GM18499 (cell line): Measurements from ENCODE around the gene B4GALT6.

Experiments
- ATAC-seq: cut with Tn5 transposase; IDR thresholded peaks from one replicate; pipeline ENCODE4 v1.9.1; 2021; ENCODE audit warnings: moderate number of reproducible peaks; ENCODE audit not compliant: insufficient read depth, unreplicated experiment

The B4GALT6 gene

GRCh38 chr18:31606265-31606664 is 78.1 kb downstream of the B4GALT6 start:
- no peak for ATAC-seq

DNA sequence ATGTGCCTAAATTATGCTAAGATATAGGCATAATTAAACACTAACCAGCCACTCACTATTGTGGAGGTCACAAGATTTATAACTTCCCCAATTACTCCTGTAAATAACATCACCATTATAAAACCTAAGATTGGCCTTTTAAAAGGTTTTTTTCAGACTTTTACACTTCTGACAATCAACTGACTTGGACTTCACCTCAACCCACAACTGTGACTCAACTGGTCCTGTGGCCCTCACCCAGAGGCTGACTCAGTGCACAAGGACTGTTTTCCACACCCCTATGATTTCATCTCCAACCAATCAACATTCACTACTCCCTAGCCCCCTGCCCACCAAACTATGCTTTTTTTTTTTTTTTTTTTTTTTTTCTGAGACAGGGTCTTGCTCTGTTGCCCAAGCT is 81.1 kb downstream of the B4GALT6 start:
- no peak for ATAC-seq

- ATAC-seq, result no peak
Measured at GRCh38 chr18:31598021-31598805, 86.2 kb downstream of the B4GALT6 start.

DNA sequence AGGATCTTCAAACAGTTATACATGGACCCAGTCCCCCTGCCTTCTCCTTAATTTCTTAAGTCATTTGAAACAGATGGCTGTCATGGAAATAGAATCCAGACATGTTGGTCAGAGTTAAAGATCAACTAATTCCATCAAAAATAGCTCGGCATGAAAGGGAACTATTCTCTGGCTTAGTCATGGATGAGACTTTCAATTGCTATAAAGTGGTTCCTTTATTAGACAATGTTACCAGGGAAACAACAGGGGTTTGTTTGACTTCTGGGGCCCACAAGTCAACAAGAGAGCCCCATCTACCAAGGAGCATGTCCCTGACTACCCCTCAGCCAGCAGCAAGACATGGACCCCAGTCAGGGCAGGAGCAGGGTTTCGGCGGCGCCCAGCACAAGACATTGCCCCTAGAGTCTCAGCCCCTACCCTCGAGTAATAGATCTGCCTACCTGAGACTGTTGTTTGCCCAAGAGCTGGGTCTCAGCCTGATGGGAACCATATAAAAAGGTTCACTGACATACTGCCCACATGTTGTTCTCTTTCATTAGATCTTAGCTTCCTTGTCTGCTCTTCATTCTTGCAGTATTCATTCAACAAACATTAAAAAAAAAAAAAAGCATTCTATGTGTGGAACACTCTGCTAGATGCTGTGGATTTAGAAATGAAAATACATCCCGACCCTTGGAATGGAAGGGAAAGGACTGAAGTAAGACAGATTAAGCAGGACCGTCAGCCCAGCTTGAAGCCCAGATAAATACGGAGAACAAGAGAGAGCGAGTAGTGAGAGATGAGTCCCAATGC is 88.1 kb downstream of the B4GALT6 start:
- no peak for ATAC-seq

GRCh38 chr18:31595121-31595771 is 89.1 kb downstream of the B4GALT6 start:
- ATAC-seq, result no peak

- ATAC-seq, result no peak
Measured at GRCh38 chr18:31592506-31593157, 91.7 kb downstream of the B4GALT6 start.

- ATAC-seq, result no peak
Measured at GRCh38 chr18:31591628-31592027, 92.8 kb downstream of the B4GALT6 start, which contains the start of gene TTR. Gene TTR, plus strand, starts transcription at chr18:31591877. Its CDS starts 26 bp downstream, at chr18:31591903.

- ATAC-seq, result no peak
Measured at GRCh38 chr18:31591113-31591512, 93.3 kb downstream of the B4GALT6 start.

DNA sequence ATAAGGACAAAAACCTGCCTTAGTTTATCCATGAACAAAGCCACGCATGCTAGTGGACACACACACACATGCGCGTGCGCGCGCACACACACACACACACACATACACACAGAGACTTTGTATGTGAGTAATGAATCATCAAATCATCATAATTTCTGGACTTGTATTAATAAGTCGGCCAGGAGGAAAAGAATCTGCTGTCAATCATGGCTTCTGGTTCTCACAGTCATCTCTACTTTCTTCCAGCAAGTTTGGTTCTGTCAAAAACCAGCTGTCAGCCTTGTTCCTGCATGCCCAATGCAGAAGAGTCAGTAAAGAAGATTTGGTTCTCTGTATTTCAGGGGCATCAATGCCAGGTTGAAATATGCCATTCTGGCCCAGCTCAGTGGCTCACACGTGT is 93.8 kb downstream of the B4GALT6 start:
- no peak for ATAC-seq

GRCh38 chr18:31587529-31587928 is 96.9 kb downstream of the B4GALT6 start:
- no peak for ATAC-seq

- ATAC-seq, result no peak
Measured at GRCh38 chr18:31586616-31587015, 97.8 kb downstream of the B4GALT6 start.

DNA sequence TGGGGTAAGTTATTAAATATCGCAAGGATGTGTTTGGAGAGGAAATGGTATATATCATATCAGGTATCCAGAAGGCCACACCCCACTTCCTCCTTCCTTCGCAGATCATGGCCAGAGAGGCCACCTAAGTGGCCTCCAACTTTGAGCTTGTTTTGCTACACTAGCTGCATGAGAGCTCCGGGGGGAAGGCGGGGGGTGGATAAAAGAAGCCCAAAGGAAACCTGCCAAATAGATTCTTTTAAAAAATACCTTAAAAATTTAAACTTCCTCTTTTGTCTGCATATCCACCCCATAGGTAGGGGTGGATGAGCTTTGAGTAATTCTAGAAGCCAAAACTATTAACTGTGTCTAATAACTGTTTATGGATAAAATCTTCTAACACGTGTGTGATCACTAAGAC is 98.4 kb downstream of the B4GALT6 start:
- no peak for ATAC-seq

DNA sequence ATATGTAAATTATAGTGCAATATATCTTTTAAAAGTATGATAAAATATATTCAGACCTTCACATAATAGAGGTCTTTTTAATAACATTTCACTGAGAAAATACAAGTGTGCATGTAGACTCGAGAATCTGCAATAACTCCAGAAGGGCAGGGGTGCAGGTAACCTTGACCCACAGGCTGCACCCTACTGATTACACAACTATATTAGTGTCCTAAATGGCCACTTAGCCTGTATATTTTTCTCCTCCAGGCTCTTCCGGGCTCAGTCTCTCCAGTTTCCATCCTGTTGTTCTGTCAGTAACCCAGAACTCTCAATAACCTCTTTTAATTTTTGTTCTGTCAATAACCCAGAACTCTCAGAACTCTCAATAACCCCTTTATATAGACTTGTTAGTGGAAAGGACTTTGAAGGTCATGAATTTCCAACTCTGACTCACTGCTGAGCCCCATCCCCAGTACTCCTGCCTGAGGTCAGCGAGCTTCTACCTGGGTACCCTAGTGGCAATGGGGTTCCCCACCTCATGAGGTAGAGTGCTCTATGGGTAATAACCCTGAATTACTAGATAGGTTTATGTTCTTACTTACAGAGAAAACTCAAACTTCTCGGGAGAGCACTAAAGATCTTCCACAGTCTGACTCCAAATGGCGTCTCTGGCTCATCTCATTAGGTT is 101.1 kb downstream of the B4GALT6 start:
- ATAC-seq, result no peak

DNA sequence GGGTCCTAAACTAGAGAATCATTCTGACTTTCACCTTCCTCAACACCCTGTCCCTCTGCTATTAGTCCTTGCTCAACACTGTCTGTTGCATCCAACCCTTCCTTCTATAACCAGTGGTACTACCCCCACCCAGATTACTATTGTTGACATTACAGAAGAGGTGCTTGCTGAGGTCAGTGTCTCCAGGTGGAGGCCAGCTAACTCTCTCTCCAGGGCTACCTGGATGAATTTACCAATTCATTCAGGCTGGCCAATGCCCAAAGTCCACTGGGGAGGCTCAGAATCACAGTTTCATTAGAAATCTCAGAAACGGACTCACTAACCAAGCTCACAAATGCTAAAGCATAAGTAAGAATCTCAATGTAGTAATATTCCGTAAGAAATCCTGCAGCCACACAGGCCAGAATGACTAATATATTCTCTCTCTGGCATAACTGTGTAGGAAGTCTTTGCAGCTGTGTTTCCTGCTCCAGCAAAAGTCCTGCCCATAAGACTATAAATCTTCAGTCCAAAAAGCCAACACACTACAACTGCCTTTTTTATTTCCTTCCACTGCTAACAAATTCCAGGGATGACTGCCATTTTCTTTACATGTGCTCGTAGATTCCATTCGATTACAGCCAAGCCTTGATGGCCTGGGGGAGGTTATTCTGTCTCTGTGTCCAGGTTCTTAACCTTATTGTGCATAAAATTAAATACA is 102.7 kb downstream of the B4GALT6 start:
- ATAC-seq, result no peak

DNA sequence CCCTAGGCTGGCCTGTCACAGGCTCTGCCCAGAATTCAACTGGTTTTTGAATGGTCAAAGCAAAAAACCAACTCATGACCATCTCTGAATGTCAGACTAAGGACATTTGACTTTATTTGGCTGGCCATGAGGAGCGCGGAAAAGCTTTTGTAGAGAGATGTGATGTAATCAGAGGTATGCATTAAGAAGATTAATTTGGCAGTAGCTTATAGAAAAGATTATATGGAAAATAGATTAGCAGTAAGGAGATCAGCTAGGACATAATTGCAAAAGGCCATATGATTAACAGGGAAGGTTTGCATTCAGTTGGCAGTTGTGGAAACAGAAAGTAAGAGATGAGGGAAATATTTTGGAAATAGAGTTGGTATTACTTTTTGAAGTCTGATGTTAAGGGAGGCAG is 105.0 kb downstream of the B4GALT6 start:
- no peak for ATAC-seq

DNA sequence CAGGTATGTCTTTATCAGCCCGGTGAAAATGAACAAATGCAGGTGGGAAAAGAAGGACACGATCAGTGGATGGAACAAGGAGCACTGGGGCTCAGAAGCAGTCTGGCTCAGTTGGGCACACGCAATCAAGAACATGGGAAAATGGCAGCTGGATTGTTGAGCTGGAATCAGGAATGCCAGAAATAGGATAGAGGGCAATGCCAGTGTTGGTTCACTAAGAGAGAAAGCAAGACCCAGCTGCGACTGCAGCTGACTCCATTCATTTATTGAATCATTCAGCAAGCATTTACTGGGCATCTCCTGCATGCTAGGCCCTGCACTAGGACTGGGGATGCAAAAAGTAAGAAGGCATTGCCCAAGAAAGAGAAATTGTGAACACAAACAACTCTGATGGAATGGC is 106.3 kb downstream of the B4GALT6 start:
- ATAC-seq, result no peak

- no peak for ATAC-seq
Measured at GRCh38 chr18:31577195-31577594, 107.2 kb downstream of the B4GALT6 start.

DNA sequence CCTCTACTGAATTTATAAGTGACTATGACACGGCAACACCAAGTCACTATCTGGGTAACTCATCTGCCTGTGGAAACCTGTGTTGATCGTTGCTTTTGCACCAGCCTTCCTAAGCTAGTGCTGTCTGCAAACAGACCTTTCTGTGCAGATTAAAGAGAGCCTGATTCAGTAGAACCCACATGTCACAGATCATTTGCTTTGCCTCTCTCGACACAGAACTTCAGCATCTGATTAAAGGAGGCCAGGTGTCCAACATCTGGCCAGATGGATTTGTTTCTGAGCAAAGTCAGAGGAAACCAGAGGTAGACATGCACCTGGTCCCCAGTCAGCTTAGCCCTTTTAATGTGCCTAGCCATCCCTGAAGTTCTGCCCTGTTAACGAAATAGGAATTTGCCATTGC is 107.7 kb downstream of the B4GALT6 start:
- ATAC-seq, result no peak

DNA sequence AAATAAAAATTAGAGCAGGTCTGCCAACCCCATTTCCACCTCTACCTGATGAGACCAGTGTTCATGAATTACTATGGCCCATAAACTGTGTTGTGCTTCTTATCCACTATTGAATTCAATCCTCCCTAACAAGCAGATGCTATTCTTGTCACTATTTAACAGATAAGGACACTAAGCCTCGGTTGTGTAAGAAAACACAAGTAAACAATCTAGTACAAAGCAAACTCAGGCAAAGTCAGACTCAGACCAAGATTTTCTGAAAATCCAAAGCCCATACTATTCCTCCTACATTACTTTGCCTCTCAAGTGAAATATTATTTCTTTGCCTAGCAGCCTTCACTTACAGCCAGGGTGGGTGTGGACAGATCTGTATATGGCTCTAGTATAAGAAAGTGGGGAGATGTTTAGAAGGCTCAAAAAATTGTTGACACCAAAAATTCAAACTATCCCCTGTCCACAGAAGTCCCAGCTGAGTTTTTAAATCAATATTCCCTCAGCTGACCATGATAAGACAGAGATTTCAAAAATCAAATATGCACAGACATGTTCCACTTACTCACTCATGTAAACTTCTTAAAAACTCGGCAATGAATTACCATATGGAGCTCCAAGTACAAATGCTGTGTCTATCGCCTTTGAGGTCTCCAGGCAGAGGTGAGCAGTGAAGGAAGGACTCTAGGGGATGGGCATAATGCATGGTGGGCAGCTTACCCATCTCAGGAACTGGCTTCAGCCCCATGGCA is 108.7 kb downstream of the B4GALT6 start:
- ATAC-seq, result no peak
